Esophagus muscularis mucosa (tissue), 4 donors: ENCODE results near the gene PHKB. TPM values are rescaled to one million over a fixed set of nuclear protein-coding genes. Genes with fewer than 3 reads are reported as not detected.

Experiments used
- DNase-seq: peaks from one replicate; pipeline ENCODE4 v3.0.0-alpha.2; 2017; ENCODE audit errors: extremely low spot score
- H3K27ac ChIP-seq, 4 donors: fragments of 200-600 bp; sonication (generic); replicated peaks in 1 of 4; 1 replicate in 3 of 4; 2 replicates in 1 of 4; pipeline ENCODE4 v1.5.1; 2016 to 2019; ENCODE audit warnings: mild to moderate bottlenecking in 1 of 4
- H3K27me3 ChIP-seq, 4 donors: fragments of 200-600 bp; sonication (generic); one replicate each; pipeline versions ENCODE4 v1.5.1 to v1.6.0; 2016 to 2019
- H3K36me3 ChIP-seq, 4 donors: fragments of 200-600 bp; sonication (generic); one replicate each; pipeline ENCODE4 v1.5.1; 2016 to 2019
- H3K4me1 ChIP-seq, 4 donors: fragments of 200-600 bp; sonication (generic); one replicate each; pipeline ENCODE4 v1.5.1; 2016 to 2019
- H3K4me3 ChIP-seq, 4 donors: fragments of 200-600 bp; sonication (generic); 1 replicate in 2 of 4; 2 replicates in 2 of 4; pipeline ENCODE4 v1.5.1; 2016 to 2019; ENCODE audit warnings: mild to moderate bottlenecking in 4 of 4, moderate library complexity in 1 of 4
- H3K9me3 ChIP-seq, 4 donors: fragments of 200-600 bp; sonication (generic); 1 replicate in 3 of 4; 2 replicates in 1 of 4; pipeline ENCODE4 v1.5.1; 2016 to 2019
- CTCF ChIP-seq, 3 experiments: fragments of 200-600 bp in 2 of 3; fragments of 450-650 bp in 1 of 3; sonication (generic) in 2 of 3; IDR thresholded peaks; one replicate each; pipeline ENCODE4 v1.5.1; 2017 to 2019; ENCODE audit warnings: antibody characterized with exemption in 3 of 3, mild to moderate bottlenecking in 2 of 3, moderate library complexity in 1 of 3
- EP300 ChIP-seq: sonication (generic); formaldehyde crosslinking; IDR thresholded peaks from one replicate; pipeline ENCODE4 v1.6.1; 2017; ENCODE audit warnings: antibody characterized with exemption
- POLR2A ChIP-seq: fragments of 450-650 bp; IDR thresholded peaks from one replicate; pipeline ENCODE4 v1.6.1; 2017; ENCODE audit warnings: antibody characterized with exemption, moderate library complexity, mild to moderate bottlenecking, low read depth
- POLR2AphosphoS5 ChIP-seq, 2 donors: sonication (generic); formaldehyde crosslinking; IDR thresholded peaks; one replicate each; pipeline ENCODE4 v1.6.1; 2017; ENCODE audit warnings: antibody characterized with exemption in 2 of 2
- WGBS: methylation state at CpG from one replicate; pipeline ENCODE4 v1.1.5; 2018; 5-methylcytosine and 5-hydroxymethylcytosine counted together
- intact Hi-C: fragments of 100-400 bp; cut with DNase I; formaldehyde crosslinking; loops from one replicate; pipeline ENCODE4 v1.15.1; 2023
- total RNA-seq, 4 donors: library from RNA; depleted of rRNA; stranded (reverse); fragments of >200 nt; gene quantifications; one replicate each; pipeline versions ENCODE4 v1.1.0 to v1.2.1, GENCODE V29; 2016

The PHKB gene
- total RNA-seq, 4 donors from 2014 or later = 39.4 to 60.6 (median 46.5) TPM

DNA sequence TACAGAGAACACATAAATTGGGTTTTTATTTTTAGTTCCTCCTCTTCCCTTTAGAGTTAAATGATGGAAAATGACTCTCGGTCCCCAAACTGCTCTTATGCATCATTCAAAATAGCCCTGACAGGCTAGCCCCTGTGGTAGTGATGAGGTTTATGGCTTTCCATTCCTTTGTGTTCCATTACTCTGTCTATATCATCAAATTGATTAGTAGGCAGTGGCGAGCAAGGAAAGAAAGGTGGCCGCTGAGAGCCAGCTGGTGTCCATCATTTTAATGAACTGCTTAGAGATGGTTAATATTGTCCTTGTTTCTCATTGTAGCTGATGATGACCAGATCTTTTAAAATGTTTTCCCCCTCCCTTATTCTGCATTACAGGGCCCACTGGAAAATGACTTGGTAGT is 179.5 kb downstream of the PHKB start:
- intact Hi-C loops = no loop called here
- H3K27me3 ChIP-seq = no peaks in the 10 kb centered on the region
- no peak for TF ChIP-seq CTCF (IDR thresholded peaks at IDR 0.05)

GRCh38 chr16:47643323-47644000 is 182.3 kb downstream of the PHKB start:
- Histone ChIP-seq H3K36me3 (peaks cover 0 to 33% (median 13%) of the 10 kb centered on the region in 4 donors), H3K27me3 (no peaks in the 10 kb centered on the region), H3K9me3 (no peaks in the 10 kb centered on the region), H3K27ac (no peak overlapping the region), H3K4me1 (peaks cover 5 to 15% (median 13%) of the 10 kb centered on the region in 4 donors), H3K4me3 (no peak overlapping the region)
- no peak for TF ChIP-seq CTCF (IDR thresholded peaks at IDR 0.05)
- no peak for TF ChIP-seq POLR2AphosphoS5 (IDR thresholded peaks at IDR 0.05)
- no peak for DNase-seq
- intact Hi-C loops = no loop called here
- 82% methylated on average over 4 of the region's 4 CpGs for WGBS

More for the DNA sequence above, 179.5 kb downstream of the PHKB start:
- Histone ChIP-seq H3K27ac (no peak overlapping the region), H3K4me3 (no peak overlapping the region), H3K4me1 (peaks cover 5 to 15% (median 13%) of the 10 kb centered on the region in 4 donors), H3K36me3 (peaks cover 0 to 36% (median 10%) of the 10 kb centered on the region in 4 donors), H3K9me3 (no peaks in the 10 kb centered on the region)
- 90% methylated on average over 3 of the region's 3 CpGs for WGBS
- DNase-seq = no peak

- TF ChIP-seq POLR2A (no peak), POLR2AphosphoS5 (IDR thresholded peaks at IDR 0.05) (no peak), EP300 (no peak)
- no peak overlapping the region for H3K27ac ChIP-seq
- intact Hi-C loops = no loop called here
- no peaks in the 10 kb centered on the region for H3K9me3 ChIP-seq
- H3K27me3 ChIP-seq = no peaks in the 10 kb centered on the region
- H3K36me3 ChIP-seq = peaks cover 4 to 39% (median 17%) of the 10 kb centered on the region in 4 donors
- no peak overlapping the region for H3K4me3 ChIP-seq
- peaks cover 5 to 15% (median 13%) of the 10 kb centered on the region in 4 donors for H3K4me1 ChIP-seq
- 50% methylated on average over 2 of the region's 2 CpGs for WGBS
- DNase-seq = no peak
Measured at GRCh38 chr16:47644166-47644565, 183.0 kb downstream of the PHKB start.

DNA sequence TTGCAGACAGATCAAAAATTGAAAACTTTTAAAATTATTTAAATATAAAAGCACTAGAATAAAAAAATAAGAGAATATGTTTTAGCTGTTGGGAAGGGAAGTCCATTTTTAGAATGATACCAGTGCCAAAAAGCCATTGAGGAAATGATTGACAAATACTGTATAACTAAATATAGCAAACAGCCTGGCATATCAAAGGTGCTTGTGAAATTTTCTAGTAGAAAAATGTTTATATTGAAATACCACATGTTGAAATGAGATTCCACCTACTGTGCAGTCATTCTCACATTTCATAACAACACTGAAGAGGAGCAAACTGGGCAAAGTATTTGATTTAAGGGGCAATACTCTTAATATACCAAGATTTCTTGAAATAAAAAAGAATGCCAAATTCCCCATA is 183.5 kb downstream of the PHKB start:
- Histone ChIP-seq H3K27ac (no peak overlapping the region), H3K27me3 (no peaks in the 10 kb centered on the region), H3K36me3 (peaks cover 4 to 43% (median 20%) of the 10 kb centered on the region in 4 donors), H3K4me3 (no peak overlapping the region), H3K4me1 (peaks cover 5 to 15% (median 13%) of the 10 kb centered on the region in 4 donors), H3K9me3 (no peaks in the 10 kb centered on the region)
- intact Hi-C loops = no loop called here
- DNase-seq = no peak
- TF ChIP-seq POLR2AphosphoS5 (IDR thresholded peaks at IDR 0.05) (no peak), POLR2A (no peak), CTCF (IDR thresholded peaks at IDR 0.05) (no peak), EP300 (no peak)

GRCh38 chr16:47646914-47647313 is 185.8 kb downstream of the PHKB start:
- no peak for TF ChIP-seq CTCF (IDR thresholded peaks at IDR 0.05)
- TF ChIP-seq EP300 = no peak
- no peak for TF ChIP-seq POLR2AphosphoS5 (IDR thresholded peaks at IDR 0.05)
- TF ChIP-seq POLR2A = no peak
- peaks cover 6 to 58% (median 32%) of the 10 kb centered on the region in 4 donors for H3K36me3 ChIP-seq
- DNase-seq = no peak
- H3K9me3 ChIP-seq = no peaks in the 10 kb centered on the region
- intact Hi-C loops = no loop called here
- peaks cover 5 to 15% (median 13%) of the 10 kb centered on the region in 4 donors for H3K4me1 ChIP-seq
- 96% methylated on average over 4 of the region's 4 CpGs for WGBS
- H3K27ac ChIP-seq = no peak overlapping the region
- H3K4me3 ChIP-seq = no peak overlapping the region
- H3K27me3 ChIP-seq = no peaks in the 10 kb centered on the region
